Measurements from ENCODE around the gene HSPA1A. TPM values are rescaled to one million over a fixed set of nuclear protein-coding genes. Genes with fewer than 3 reads are reported as not detected.

HSPA1A gene
- total and polyA plus RNA-seq, 11 donors, result 157 to 412 (median 196) TPM

DNA sequence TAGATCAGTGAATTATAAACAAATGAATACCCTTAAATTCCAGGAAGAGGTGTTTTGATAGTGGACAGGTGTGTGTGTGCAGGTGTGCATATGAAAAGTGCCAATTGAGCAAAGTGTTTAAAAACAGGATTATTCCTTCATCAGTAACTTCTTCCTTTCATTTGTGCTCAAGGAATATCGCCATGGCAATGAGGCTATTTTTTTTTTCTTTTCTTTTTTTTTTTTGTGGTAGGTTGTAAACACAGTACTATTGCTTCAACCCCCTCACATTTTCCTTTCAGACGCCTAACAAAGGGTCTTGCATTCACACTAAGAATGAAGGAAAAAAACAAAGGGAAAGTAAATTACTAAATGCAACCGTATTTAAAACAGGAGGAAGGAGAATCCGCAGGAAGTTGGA lies 10.2 kb downstream of the HSPA1A start:
- TF ChIP-seq POLR2A (IDR thresholded peaks at IDR 0.05), result no peak
- TF ChIP-seq, protein P1, sequence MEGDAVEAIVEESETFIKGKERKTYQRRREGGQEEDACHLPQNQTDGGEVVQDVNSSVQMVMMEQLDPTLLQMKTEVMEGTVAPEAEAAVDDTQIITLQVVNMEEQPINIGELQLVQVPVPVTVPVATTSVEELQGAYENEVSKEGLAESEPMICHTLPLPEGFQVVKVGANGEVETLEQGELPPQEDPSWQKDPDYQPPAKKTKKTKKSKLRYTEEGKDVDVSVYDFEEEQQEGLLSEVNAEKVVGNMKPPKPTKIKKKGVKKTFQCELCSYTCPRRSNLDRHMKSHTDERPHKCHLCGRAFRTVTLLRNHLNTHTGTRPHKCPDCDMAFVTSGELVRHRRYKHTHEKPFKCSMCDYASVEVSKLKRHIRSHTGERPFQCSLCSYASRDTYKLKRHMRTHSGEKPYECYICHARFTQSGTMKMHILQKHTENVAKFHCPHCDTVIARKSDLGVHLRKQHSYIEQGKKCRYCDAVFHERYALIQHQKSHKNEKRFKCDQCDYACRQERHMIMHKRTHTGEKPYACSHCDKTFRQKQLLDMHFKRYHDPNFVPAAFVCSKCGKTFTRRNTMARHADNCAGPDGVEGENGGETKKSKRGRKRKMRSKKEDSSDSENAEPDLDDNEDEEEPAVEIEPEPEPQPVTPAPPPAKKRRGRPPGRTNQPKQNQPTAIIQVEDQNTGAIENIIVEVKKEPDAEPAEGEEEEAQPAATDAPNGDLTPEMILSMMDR (IDR thresholded peaks at IDR 0.05), result no peak

DNA sequence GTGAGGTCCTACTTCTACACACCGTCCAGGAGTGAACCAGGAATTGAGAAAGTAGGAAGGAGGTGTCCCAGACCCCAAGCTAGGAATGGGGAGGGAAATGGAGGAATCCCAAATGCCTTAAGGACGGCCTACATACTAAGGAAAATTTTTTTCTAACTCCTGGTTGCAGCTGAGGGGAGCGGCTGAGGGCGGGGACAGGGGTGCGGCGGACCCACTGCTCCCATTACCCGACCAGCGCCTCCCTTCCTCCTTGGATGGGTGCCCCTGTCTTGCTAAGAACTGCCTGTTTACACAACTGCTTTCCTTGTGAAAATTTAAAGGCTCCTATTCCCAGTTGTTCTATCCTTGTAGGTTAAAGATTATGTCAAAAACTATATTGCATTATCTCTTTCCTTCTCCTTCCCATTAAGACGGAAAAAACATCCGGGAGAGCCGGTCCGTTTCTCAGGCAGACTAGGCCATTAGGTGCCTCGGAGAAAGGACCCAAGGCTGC lies 11.5 kb downstream of the HSPA1A start:
- peak; percentile 49 for ATAC-seq
- intact Hi-C loops (cut with DNase I), result loop anchor here in 2 of 10 donors (2.0 to 5.0 kb wide), 3 partner anchors 32 to 96 kb away; partner anchors contain the start of genes CLIC1 (in 1 of the 2) and VARS1 (in 1 of the 2)
- TF ChIP-seq, protein P1 (IDR thresholded peaks at IDR 0.05), result no peak
- TF ChIP-seq POLR2A (IDR thresholded peaks at IDR 0.05), result peak; percentile 28 to 66
- DNase-seq, result peak; percentile 89 to 92 (median 90)
- Histone ChIP-seq H3K27ac (peak overlapping the region; percentile 89 to 98 (median 96)), H3K4me1 (peaks cover 0 to 51% (median 29%) of the 10 kb centered on the region in 12 donors), H3K9me3 (no peaks in the 10 kb centered on the region), H3K36me3 (peaks cover 0 to 6% (median 0%) of the 10 kb centered on the region in 9 donors), H3K4me3 (peak overlapping the region; percentile 26 to 82 (median 70)), H3K27me3 (no peaks in the 10 kb centered on the region)
- WGBS, 4 donors, result 0 to 1% (median 0%) methylated on average over 13 of the region's 13 CpGs

More for the DNA sequence above, 10.2 kb downstream of the HSPA1A start:
- no peak for DNase-seq
- ATAC-seq, result no peak
- Histone ChIP-seq H3K4me3 (no peak overlapping the region), H3K27me3 (no peaks in the 10 kb centered on the region), H3K9me3 (no peaks in the 10 kb centered on the region), H3K4me1 (peaks cover 0 to 48% (median 27%) of the 10 kb centered on the region in 12 donors), H3K27ac (peak overlapping the region in 10 of 12 donors; percentile 89 to 98 (median 96)), H3K36me3 (no peaks in the 10 kb centered on the region)
- intact Hi-C loops (cut with DNase I), result loop anchor here in 1 of 10 donors (5.0 kb wide), 1 partner anchor 88 kb away; the partner anchor contains the start of gene CLIC1
- WGBS, 4 donors, result 78 to 83% (median 80%) methylated on average over 4 of the region's 4 CpGs

DNA sequence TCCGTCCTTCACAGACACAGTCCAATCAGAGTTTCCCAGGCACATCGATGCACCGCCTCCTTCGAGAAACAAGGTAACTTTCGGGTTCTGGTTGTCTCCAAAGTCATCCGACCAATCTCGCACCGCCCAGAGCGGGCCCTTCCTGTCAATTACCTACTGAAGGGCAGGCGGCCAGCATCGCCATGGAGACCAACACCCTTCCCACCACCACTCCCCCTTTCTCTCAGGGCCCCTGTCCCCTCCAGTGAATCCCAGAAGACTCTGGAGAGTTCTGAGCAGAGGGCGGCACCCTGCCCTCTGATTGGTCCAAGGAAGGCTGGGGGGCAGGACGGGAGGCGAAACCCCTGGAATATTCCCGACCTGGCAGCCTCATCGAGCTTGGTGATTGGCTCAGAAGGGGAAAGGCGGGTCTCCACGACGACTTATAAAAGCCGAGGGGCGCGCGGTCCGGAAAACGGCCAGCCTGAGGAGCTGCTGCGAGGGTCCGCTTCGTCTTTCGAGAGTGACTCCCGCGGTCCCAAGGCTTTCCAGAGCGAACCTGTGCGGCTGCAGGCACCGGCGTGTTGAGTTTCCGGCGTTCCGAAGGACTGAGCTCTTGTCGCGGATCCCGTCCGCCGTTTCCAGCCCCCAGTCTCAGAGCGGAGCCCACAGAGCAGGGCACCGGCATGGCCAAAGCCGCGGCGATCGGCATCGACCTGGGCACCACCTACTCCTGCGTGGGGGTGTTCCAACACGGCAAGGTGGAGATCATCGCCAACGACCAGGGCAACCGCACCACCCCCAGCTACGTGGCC lies 12.1 kb downstream of the HSPA1A start, which contains the start of gene HSPA1B:
HSPA1B (plus strand) TSS at position 453 of the 794 bp plus-strand sequence; CDS start at position 666, 213 bp downstream.
- TF ChIP-seq, protein P1 (IDR thresholded peaks at IDR 0.05), result no peak
- peak; percentile 100 for TF ChIP-seq POLR2A (IDR thresholded peaks at IDR 0.05)
- WGBS, 4 donors, result 0% methylated on average over 29 to 52 of the region's 56 CpGs
- ATAC-seq (peak; percentile 94 to 97 (median 96)), DNase-seq (peak; percentile 98 to 100 (median 99))
- Histone ChIP-seq H3K36me3 (peaks cover 0 to 7% (median 0%) of the 10 kb centered on the region in 9 donors), H3K27me3 (no peaks in the 10 kb centered on the region), H3K27ac (peak within 1 kb of the TSS; percentile 89 to 98 (median 96)), H3K4me3 (peak within 1 kb of the TSS; percentile 41 to 82 (median 73)), H3K9me3 (no peaks in the 10 kb centered on the region), H3K4me1 (peaks cover 0 to 52% (median 30%) of the 10 kb centered on the region in 12 donors)
- intact Hi-C loops (cut with DNase I), result loop anchor here in 2 of 10 donors (2.0 to 5.0 kb wide), 3 partner anchors 33 to 97 kb away; partner anchors contain the start of genes CLIC1 (in 1 of the 2) and VARS1 (in 1 of the 2)
